Measurements from ENCODE around the gene SH2D3A.

DNA sequence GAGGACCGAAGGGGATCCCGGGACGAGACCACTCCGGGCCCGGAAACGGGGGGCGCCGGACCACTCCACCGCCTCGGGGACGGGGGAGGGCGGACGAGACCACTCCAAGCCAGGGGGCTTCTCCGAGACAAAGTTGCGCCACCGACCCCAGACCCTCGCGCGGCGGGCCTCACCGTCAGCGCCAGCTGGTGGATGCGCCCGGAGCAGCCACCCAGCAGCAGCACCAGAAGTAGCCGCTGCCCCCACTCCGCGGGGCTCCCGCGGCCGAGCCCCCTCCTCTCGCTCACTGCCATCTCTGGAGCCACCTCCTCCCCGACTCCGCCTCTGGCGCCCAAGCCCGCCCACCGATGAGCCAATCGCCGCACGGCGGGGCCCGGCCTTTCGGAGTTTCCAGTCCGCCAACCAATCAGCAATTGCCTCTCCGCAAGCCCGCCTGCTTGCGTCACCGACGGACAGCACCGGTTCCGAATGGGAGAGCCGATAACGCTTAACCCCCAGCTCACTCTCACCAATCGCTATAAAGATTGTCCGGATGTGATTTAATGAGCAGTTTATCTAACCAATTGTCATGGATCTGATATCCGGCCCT, 29.9 kb downstream of the SH2D3A start, which contains the start of gene GPR108:
- TF ChIP-seq CREB1 (IDR thresholded peaks at IDR 0.05; ENCODE audit: low read depth) (peak; percentile 93), EGR1 (IDR thresholded peaks at IDR 0.05) (no peak), EP300 (IDR thresholded peaks at IDR 0.05; ENCODE audit: borderline replicate concordance) (peak; percentile 52; the same call in 1 of the 2 replicates)
- TF ChIP-seq, protein P1, sequence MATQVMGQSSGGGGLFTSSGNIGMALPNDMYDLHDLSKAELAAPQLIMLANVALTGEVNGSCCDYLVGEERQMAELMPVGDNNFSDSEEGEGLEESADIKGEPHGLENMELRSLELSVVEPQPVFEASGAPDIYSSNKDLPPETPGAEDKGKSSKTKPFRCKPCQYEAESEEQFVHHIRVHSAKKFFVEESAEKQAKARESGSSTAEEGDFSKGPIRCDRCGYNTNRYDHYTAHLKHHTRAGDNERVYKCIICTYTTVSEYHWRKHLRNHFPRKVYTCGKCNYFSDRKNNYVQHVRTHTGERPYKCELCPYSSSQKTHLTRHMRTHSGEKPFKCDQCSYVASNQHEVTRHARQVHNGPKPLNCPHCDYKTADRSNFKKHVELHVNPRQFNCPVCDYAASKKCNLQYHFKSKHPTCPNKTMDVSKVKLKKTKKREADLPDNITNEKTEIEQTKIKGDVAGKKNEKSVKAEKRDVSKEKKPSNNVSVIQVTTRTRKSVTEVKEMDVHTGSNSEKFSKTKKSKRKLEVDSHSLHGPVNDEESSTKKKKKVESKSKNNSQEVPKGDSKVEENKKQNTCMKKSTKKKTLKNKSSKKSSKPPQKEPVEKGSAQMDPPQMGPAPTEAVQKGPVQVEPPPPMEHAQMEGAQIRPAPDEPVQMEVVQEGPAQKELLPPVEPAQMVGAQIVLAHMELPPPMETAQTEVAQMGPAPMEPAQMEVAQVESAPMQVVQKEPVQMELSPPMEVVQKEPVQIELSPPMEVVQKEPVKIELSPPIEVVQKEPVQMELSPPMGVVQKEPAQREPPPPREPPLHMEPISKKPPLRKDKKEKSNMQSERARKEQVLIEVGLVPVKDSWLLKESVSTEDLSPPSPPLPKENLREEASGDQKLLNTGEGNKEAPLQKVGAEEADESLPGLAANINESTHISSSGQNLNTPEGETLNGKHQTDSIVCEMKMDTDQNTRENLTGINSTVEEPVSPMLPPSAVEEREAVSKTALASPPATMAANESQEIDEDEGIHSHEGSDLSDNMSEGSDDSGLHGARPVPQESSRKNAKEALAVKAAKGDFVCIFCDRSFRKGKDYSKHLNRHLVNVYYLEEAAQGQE (IDR thresholded peaks at IDR 0.05; ENCODE audit: low read depth) = no peak
- TF ChIP-seq, protein P2, sequence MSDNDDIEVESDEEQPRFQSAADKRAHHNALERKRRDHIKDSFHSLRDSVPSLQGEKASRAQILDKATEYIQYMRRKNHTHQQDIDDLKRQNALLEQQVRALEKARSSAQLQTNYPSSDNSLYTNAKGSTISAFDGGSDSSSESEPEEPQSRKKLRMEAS (IDR thresholded peaks at IDR 0.05) = no peak

Measured in Ishikawa (cell line).